Stimulated activated CD4-positive, alpha-beta T cell treated with anti-CD3 and anti-CD28 coated beads, TNF-alpha, amount 100 ng/mL, for 1 hour (primary cell): Measurements from ENCODE around the gene HPS5.
"Not testable (repeated sequence)": the region's sequence is repeated elsewhere in the genome, so short reads cannot be mapped to it uniquely, and the experiment has no call there.

Source experiments
- DNase-seq, 3 donors: peaks; one replicate each; pipeline ENCODE4 v3.0.0-alpha.2; 2020; ENCODE audit warnings: low read depth in 3 of 3, low spot score in 1 of 3

Gene HPS5

GRCh38 chr11:18277565-18278271 is 44.2 kb downstream of the HPS5 start:
- DNase-seq: no peak

GRCh38 chr11:18271206-18271605 is 50.7 kb downstream of the HPS5 start:
- DNase-seq: no peak

GRCh38 chr11:18270102-18270501 is 51.8 kb downstream of the HPS5 start:
- no peak for DNase-seq

- not testable (repeated sequence) for DNase-seq
These were observed 52.7 kb downstream of the HPS5 start for GRCh38 chr11:18269252-18269651.

GRCh38 chr11:18267335-18268133 is 54.4 kb downstream of the HPS5 start:
- DNase-seq: not testable (repeated sequence)

GRCh38 chr11:18265949-18266348 is 56.0 kb downstream of the HPS5 start, which contains the start of gene SAA1:
TSS of gene SAA1 (plus strand) at chr11:18266264. CDS start at chr11:18266888, 624 bp downstream.
- no peak for DNase-seq

GRCh38 chr11:18264677-18265555 is 57.0 kb downstream of the HPS5 start:
- DNase-seq: no peak

- no peak for DNase-seq
These were observed 57.9 kb downstream of the HPS5 start for GRCh38 chr11:18264035-18264434.

GRCh38 chr11:18262681-18263350 is 59.1 kb downstream of the HPS5 start:
- not testable (repeated sequence) for DNase-seq

- no peak for DNase-seq
These were observed 60.2 kb downstream of the HPS5 start for GRCh38 chr11:18261721-18262120.

- no peak for DNase-seq
These were observed 62.7 kb downstream of the HPS5 start for GRCh38 chr11:18259259-18259658.

GRCh38 chr11:18254781-18255361 is 67.1 kb downstream of the HPS5 start:
- DNase-seq: no peak

- no peak for DNase-seq
These were observed 68.1 kb downstream of the HPS5 start for GRCh38 chr11:18253778-18254338.

- DNase-seq: no peak
These were observed 68.7 kb downstream of the HPS5 start for GRCh38 chr11:18253233-18253632.

GRCh38 chr11:18248561-18248960 is 73.4 kb downstream of the HPS5 start, which contains the start of gene SAA2:
TSS of gene SAA2 (minus strand) at chr11:18248668. CDS start at chr11:18248011, 657 bp downstream.
- no peak for DNase-seq

- DNase-seq: not testable (repeated sequence)
These were observed 74.8 kb downstream of the HPS5 start for GRCh38 chr11:18247191-18247581.

GRCh38 chr11:18246379-18247190 is 75.4 kb downstream of the HPS5 start:
- DNase-seq: not testable (repeated sequence)

GRCh38 chr11:18245396-18245795 is 76.5 kb downstream of the HPS5 start:
- DNase-seq: no peak

GRCh38 chr11:18243783-18244362 is 78.1 kb downstream of the HPS5 start:
- peak in 2 of 3 donors; percentile 22 to 33 for DNase-seq
